Liver (tissue), 9 donors: ENCODE results near the gene CMTM7. TPM values are rescaled to one million over a fixed set of nuclear protein-coding genes. Genes with fewer than 3 reads are reported as not detected.

Experiments used
- DNase-seq: peaks from one replicate; pipeline ENCODE4 v3.0.0-alpha.2; 2017; ENCODE audit warnings: low spot score
- H3K27ac ChIP-seq, 2 donors: one replicate each; pipeline ENCODE4 v1.7.0; 2013; ENCODE audit warnings: inconsistent platforms in 2 of 2, low read length in 2 of 2, control low read depth in 1 of 2, low read depth in 1 of 2, mild to moderate bottlenecking in 1 of 2
- H3K27me3 ChIP-seq, 4 donors: one replicate each; pipeline versions ENCODE4 v1.6.1 to v1.7.0; 2013; ENCODE audit warnings: low read length in 3 of 4, inconsistent platforms in 1 of 4, mild to moderate bottlenecking in 1 of 4, moderate library complexity in 1 of 4; ENCODE audit not compliant: control insufficient read depth in 4 of 4, insufficient read depth in 4 of 4
- H3K36me3 ChIP-seq, 4 donors: one replicate each; pipeline versions ENCODE4 v1.6.1 to v1.7.0; 2013; ENCODE audit warnings: low read length in 3 of 4, mild to moderate bottlenecking in 3 of 4, low read depth in 1 of 4, moderate library complexity in 1 of 4; ENCODE audit not compliant: control insufficient read depth in 4 of 4, insufficient read depth in 3 of 4
- H3K4me1 ChIP-seq, 4 donors: one replicate each; pipeline versions ENCODE4 v1.6.1 to v1.7.0; 2013; ENCODE audit warnings: low read length in 3 of 4, mild to moderate bottlenecking in 3 of 4, moderate library complexity in 1 of 4; ENCODE audit not compliant: control insufficient read depth in 4 of 4, insufficient read depth in 4 of 4
- H3K4me3 ChIP-seq, 3 donors: one replicate each; pipeline versions ENCODE4 v1.6.1 to v1.7.0; 2013; ENCODE audit warnings: low read length in 3 of 3, control low read depth in 1 of 3, low read depth in 1 of 3, mild to moderate bottlenecking in 1 of 3
- H3K9ac ChIP-seq, 2 donors: one replicate each; pipeline ENCODE4 v1.7.0; 2013; ENCODE audit warnings: low read length in 2 of 2, mild to moderate bottlenecking in 2 of 2, moderate library complexity in 2 of 2, control low read depth in 1 of 2, low read depth in 1 of 2
- H3K9me3 ChIP-seq, 4 donors: one replicate each; pipeline versions ENCODE4 v1.6.1 to v1.7.0; 2013; ENCODE audit warnings: low read length in 3 of 4; ENCODE audit not compliant: control insufficient read depth in 4 of 4
- ATF3 ChIP-seq: IDR thresholded peaks from 2 replicates; pipeline ENCODE4 v1.6.1; 2016; ENCODE audit warnings: antibody characterized with exemption
- EGR1 ChIP-seq, 2 donors: IDR thresholded peaks; 2 replicates each; pipeline ENCODE4 v1.6.1; 2016 to 2018; ENCODE audit warnings: antibody characterized with exemption in 2 of 2, low read depth in 2 of 2
- FOXA1 ChIP-seq: IDR thresholded peaks from 2 replicates; pipeline ENCODE4 v1.6.1; 2016; ENCODE audit warnings: antibody characterized with exemption
- FOXA2 ChIP-seq: IDR thresholded peaks from 2 replicates; pipeline ENCODE4 v1.6.1; 2016; ENCODE audit warnings: antibody characterized with exemption
- HNF4A ChIP-seq, 2 donors: conservative IDR thresholded peaks; 2 replicates each; pipeline ENCODE4 v1.6.1; 2016; ENCODE audit warnings: antibody characterized with exemption in 2 of 2, mild to moderate bottlenecking in 2 of 2
- HNF4G ChIP-seq: IDR thresholded peaks from 2 replicates; pipeline ENCODE4 v1.6.1; 2016; ENCODE audit warnings: antibody characterized with exemption
- JUND ChIP-seq, 2 donors: IDR thresholded peaks; 2 replicates each; pipeline ENCODE4 v1.6.1; 2016; ENCODE audit warnings: antibody characterized with exemption in 2 of 2
- MAX ChIP-seq: IDR thresholded peaks from 2 replicates; pipeline ENCODE4 v1.6.1; 2016; ENCODE audit warnings: antibody characterized with exemption
- NR2F2 ChIP-seq: IDR thresholded peaks from 2 replicates; pipeline ENCODE4 v1.6.1; 2016; ENCODE audit warnings: antibody characterized with exemption
- RAD21 ChIP-seq, 2 donors: IDR thresholded peaks; 2 replicates each; pipeline ENCODE4 v1.6.1; 2016; ENCODE audit warnings: antibody characterized with exemption in 2 of 2, mild to moderate bottlenecking in 2 of 2
- REST ChIP-seq: IDR thresholded peaks from 2 replicates; pipeline ENCODE4 v1.6.1; 2016; ENCODE audit warnings: antibody characterized with exemption, mild to moderate bottlenecking
- RXRA ChIP-seq, 2 donors: IDR thresholded peaks; 2 replicates each; pipeline ENCODE4 v1.6.1; 2017 to 2018; ENCODE audit warnings: antibody characterized with exemption in 2 of 2, mild to moderate bottlenecking in 1 of 2
- SP1 ChIP-seq: IDR thresholded peaks from 2 replicates; pipeline ENCODE4 v1.6.1; 2018; ENCODE audit warnings: antibody characterized with exemption, mild to moderate bottlenecking
- ZBTB33 ChIP-seq: IDR thresholded peaks from 2 replicates; pipeline ENCODE4 v1.6.1; 2016; ENCODE audit warnings: antibody characterized with exemption
- WGBS: extraction: QIAGEN DNeasy Blood & Tissue Kit; methylation state at CpG from one replicate; pipeline ENCODE4 v1.1.7; 2013; 5-methylcytosine and 5-hydroxymethylcytosine counted together
- polyA plus RNA-seq, 2 donors: library from polyadenylated mRNA; stranded (reverse) in 1 of 2; unstranded in 1 of 2; fragments of 200-250 nt in 1 of 2; fragments of >200 nt in 1 of 2; fragmentation: Nextera tagmentation in 1 of 2; extraction: Ambion mirVana in 1 of 2; gene quantifications; one replicate each; pipeline versions ENCODE4 v1.2.1 to v1.2.3, GENCODE V29; 2013 to 2015
- total RNA-seq, 2 donors: library from RNA; depleted of rRNA; stranded (reverse); fragments of >200 nt; gene quantifications; one replicate each; pipeline ENCODE4 v1.2.3, GENCODE V29; 2014
- donor health status: healthy.
- donor health status: healthy.
- donor health status: healthy.
- donor health status: healthy.
- donor health status: healthy.

The CMTM7 gene
- total and polyA plus RNA-seq, 4 donors, result 3.6 to 20.3 (median 4.1) TPM

- Histone ChIP-seq H3K9ac (no peak overlapping the region), H3K36me3 (peaks cover 0 to 8% (median 3%) of the 10 kb centered on the region in 4 donors), H3K9me3 (no peaks in the 10 kb centered on the region), H3K4me3 (no peak overlapping the region), H3K27me3 (no peaks in the 10 kb centered on the region), H3K4me1 (peaks cover 6 to 38% (median 16%) of the 10 kb centered on the region in 4 donors), H3K27ac (no peak overlapping the region)
- 94% methylated on average over 3 of the region's 3 CpGs for WGBS
- DNase-seq, result no peak
- TF ChIP-seq ATF3 (no peak), ZBTB33 (no peak), JUND (IDR thresholded peaks at IDR 0.05) (no peak), RXRA (IDR thresholded peaks at IDR 0.05) (no peak), FOXA1 (no peak), MAX (no peak), EGR1 (IDR thresholded peaks at IDR 0.05; ENCODE audit: low read depth in 2 of 2) (no peak), SP1 (no peak), HNF4G (no peak), REST (no peak), FOXA2 (no peak), RAD21 (IDR thresholded peaks at IDR 0.05) (no peak), HNF4A (conservative IDR thresholded peaks at IDR 0.05) (no peak)
These were observed 101.2 kb downstream of the CMTM7 start for GRCh38 chr3:32492684-32493436.

GRCh38 chr3:32493437-32494414 lies 102.1 kb downstream of the CMTM7 start:
- no peaks in the 10 kb centered on the region for H3K9me3 ChIP-seq
- H3K9ac ChIP-seq, result no peak overlapping the region
- DNase-seq, result no peak
- no peaks in the 10 kb centered on the region for H3K27me3 ChIP-seq
- H3K36me3 ChIP-seq, result peaks cover 0 to 6% (median 0%) of the 10 kb centered on the region in 4 donors
- no peak overlapping the region for H3K27ac ChIP-seq
- H3K4me3 ChIP-seq, result no peak overlapping the region
- TF ChIP-seq MAX, result no peak
- TF ChIP-seq ZBTB33, result no peak
- TF ChIP-seq NR2F2, result no peak
- no peak for TF ChIP-seq RAD21 (IDR thresholded peaks at IDR 0.05)
- TF ChIP-seq JUND (IDR thresholded peaks at IDR 0.05), result no peak
- no peak for TF ChIP-seq EGR1 (IDR thresholded peaks at IDR 0.05; ENCODE audit: low read depth in 2 of 2)
- WGBS, result 70% methylated on average over 3 of the region's 3 CpGs
- peaks cover 6 to 42% (median 16%) of the 10 kb centered on the region in 4 donors for H3K4me1 ChIP-seq
